GM21786 (cell line): ENCODE results near the gene TNFRSF19.
"Not testable (repeated sequence)": the region's sequence is repeated elsewhere in the genome, so short reads cannot be mapped to it uniquely, and the experiment has no call there.

Experiments
- ATAC-seq: cut with Tn5 transposase; IDR thresholded peaks from one replicate; pipeline ENCODE4 v1.9.1; 2021; ENCODE audit not compliant: unreplicated experiment

TNFRSF19 gene

GRCh38 chr13:23567906-23568460 is 2.2 kb upstream of the TNFRSF19 start:
- ATAC-seq: no peak

GRCh38 chr13:23570921-23571315 is 706 bp downstream of the TNFRSF19 start:
- no peak for ATAC-seq

DNA sequence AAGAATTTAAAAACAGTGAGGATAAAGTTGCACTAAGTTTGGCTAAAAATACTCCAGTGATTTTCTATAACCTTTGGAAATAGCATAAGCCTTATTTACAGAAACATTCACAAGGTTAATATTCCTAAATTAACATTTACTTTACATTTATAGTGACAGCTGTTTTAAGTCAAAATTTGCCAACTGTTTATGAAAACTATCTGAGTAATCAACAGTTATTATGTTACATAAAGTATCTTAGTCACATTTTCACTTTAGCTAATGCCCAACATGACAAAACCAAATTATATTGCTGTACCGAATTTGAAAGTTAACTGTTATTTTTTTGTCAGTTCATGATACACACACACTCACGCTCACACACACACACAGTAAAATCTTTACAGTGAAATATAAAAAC is 1.2 kb downstream of the TNFRSF19 start:
- no peak for ATAC-seq

GRCh38 chr13:23572836-23573235 is 2.6 kb downstream of the TNFRSF19 start:
- no peak for ATAC-seq

- no peak for ATAC-seq
Measured at GRCh38 chr13:23574421-23575145, 4.4 kb downstream of the TNFRSF19 start.

GRCh38 chr13:23575632-23576031 is 5.4 kb downstream of the TNFRSF19 start:
- ATAC-seq: no peak

- ATAC-seq: peak; percentile 54
Measured at GRCh38 chr13:23578411-23579071, 8.3 kb downstream of the TNFRSF19 start.

- ATAC-seq: peak; percentile 80
Measured at GRCh38 chr13:23579072-23579895, 9.1 kb downstream of the TNFRSF19 start.

DNA sequence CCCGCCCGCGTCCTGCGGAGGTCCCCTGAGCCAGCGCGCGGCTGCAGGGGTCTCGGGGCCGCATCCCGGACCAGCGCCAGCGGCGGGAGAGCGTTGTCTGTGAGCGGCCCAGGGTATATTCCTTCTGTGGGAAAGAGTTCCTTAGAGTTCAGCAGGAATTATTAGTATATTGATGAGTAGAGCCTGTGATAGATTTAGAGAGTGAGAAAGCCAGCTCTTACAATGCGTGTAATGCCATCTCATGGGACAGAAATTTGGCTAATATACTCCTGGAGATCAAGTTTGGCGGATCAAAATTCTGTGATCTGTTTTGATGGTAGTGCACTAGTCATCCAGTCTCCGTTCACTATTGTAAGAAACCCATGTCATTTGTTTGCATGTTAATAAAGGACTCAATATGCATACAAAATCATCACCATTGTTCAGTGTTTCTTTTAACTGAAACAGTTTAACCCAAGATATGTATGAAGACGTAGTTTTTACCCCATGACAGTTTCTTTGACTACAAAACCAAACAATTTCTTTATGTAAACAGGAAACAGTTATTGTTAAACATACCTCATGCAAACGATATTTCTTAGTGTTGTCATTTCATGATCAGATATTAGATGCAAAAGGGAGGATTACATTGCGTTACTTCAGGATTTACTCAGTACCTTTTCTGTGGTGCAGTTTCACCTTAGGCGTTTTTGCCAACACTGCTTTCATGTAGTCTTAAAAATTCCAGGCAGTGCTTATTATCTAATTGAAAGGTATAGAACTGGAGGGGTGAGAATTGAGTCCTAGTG is 9.9 kb downstream of the TNFRSF19 start:
- ATAC-seq: peak; percentile 12

DNA sequence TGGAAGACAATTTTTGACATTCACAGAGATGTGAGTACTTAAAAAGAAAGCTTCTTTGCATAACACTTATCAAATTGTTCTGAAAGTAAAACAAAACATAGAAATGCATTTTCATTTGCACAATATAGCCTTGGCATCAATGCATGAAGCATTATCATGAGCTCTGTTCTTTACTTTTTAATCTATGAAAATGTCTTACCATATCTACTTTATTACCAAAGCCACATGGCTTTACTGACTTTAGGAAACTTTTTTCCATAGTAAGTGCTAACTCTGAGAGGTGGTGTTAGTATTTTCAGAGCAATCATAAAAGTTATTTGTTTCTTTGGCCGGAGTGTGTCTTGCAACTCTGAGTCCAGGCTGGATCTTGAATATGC is 10.5 kb downstream of the TNFRSF19 start:
- no peak for ATAC-seq

DNA sequence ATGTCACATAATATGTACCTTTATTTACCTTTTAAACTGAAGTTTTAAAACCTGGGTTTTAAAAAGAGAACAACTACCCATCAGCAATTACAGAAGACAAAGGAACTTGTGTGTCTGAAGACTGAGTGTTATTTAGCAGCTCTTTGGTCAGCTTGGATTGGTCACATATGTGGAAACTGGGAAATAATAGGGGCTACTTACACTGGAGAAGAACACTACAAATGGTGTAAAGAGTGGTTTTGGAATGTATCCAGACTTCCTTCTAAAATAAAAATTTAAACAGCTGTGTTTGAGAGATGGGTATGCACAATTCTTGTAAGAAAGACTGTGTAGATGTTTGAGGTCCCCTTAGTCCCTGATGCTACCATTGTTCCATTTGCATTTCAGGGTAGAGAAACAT is 13.3 kb downstream of the TNFRSF19 start:
- ATAC-seq: no peak

GRCh38 chr13:23584275-23584674 is 14.1 kb downstream of the TNFRSF19 start:
- no peak for ATAC-seq

DNA sequence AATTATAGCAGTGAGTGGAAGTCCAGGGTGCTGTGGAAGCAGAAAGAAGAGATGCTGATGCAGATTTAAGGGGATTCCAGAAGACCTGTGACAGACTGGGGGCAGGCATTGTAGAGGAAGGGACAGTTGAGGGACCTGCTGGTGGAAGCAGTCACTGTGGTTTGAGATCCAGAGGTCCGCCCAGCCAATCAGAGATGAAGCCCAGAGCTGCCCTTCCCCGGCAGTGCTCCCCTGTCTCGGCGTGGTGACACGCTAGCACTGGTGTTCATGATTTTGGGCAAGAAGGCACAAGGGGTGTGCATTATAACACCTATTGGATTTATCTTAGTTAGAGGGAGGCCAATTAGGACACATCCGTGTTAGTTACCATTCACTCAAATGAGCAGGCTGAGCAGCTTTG is 16.1 kb downstream of the TNFRSF19 start:
- ATAC-seq: no peak

- ATAC-seq: no peak
Measured at GRCh38 chr13:23588666-23589065, 18.5 kb downstream of the TNFRSF19 start.

GRCh38 chr13:23592596-23592995 is 22.4 kb downstream of the TNFRSF19 start:
- no peak for ATAC-seq

GRCh38 chr13:23593148-23593547 is 22.9 kb downstream of the TNFRSF19 start:
- ATAC-seq: no peak

GRCh38 chr13:23594290-23594689 is 24.1 kb downstream of the TNFRSF19 start:
- not testable (repeated sequence) for ATAC-seq

- no peak for ATAC-seq
Measured at GRCh38 chr13:23598369-23598768, 28.2 kb downstream of the TNFRSF19 start.

- ATAC-seq: no peak
Measured at GRCh38 chr13:23599083-23599925, 29.1 kb downstream of the TNFRSF19 start.

DNA sequence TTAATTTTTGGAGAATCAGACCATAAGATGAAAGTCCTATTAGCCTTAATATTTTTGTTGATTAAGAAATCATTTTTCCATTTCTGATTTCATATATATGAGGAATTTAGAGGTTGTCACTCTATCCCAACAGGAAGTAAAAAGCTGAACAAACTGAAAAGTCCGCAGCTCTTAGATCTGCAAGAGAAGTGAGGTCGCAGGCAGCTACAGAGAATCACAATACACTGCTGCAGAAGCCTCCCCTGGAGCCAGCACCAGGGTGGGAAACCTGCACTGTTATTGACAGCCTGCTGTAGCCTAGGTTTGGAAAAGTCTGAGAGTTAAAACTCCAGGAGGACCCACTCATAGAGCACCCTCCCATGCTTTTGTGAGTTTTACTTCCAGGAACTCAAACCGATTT is 29.9 kb downstream of the TNFRSF19 start:
- no peak for ATAC-seq
